Stimulated activated CD8-positive, alpha-beta memory T cell treated with anti-CD3 and anti-CD28 coated beads, Interleukin-15, amount 100 ng/mL, for 1 hour (primary cell): ENCODE data around the gene ZP2.
"Not testable (repeated sequence)": the region's sequence is repeated elsewhere in the genome, so short reads cannot be mapped to it uniquely, and the experiment has no call there.

Experiments used
- DNase-seq: peaks from one replicate; pipeline ENCODE4 v3.0.0-alpha.2; 2020; ENCODE audit warnings: low read depth

The ZP2 gene

GRCh38 chr16:21214086-21214485 lies 2.7 kb upstream of the ZP2 start:
- DNase-seq = no peak

- DNase-seq = no peak
Measured at GRCh38 chr16:21208446-21209230, 2.7 kb downstream of the ZP2 start.

GRCh38 chr16:21206550-21206949 lies 4.8 kb downstream of the ZP2 start:
- no peak for DNase-seq

GRCh38 chr16:21205303-21205702 lies 6.1 kb downstream of the ZP2 start:
- no peak for DNase-seq

GRCh38 chr16:21203155-21203797 lies 8.1 kb downstream of the ZP2 start:
- DNase-seq = no peak

GRCh38 chr16:21199607-21200218 lies 11.7 kb downstream of the ZP2 start:
- DNase-seq = no peak

GRCh38 chr16:21197621-21198020 lies 13.8 kb downstream of the ZP2 start:
- DNase-seq = no peak

- no peak for DNase-seq
Measured at GRCh38 chr16:21197112-21197511, 14.3 kb downstream of the ZP2 start.

GRCh38 chr16:21195330-21195729 lies 16.0 kb downstream of the ZP2 start:
- DNase-seq = not testable (repeated sequence)

GRCh38 chr16:21194771-21195301 lies 16.5 kb downstream of the ZP2 start:
- no peak for DNase-seq

- no peak for DNase-seq
Measured at GRCh38 chr16:21192991-21193390, 18.4 kb downstream of the ZP2 start.

GRCh38 chr16:21190599-21190998 lies 20.8 kb downstream of the ZP2 start:
- no peak for DNase-seq

GRCh38 chr16:21190013-21190412 lies 21.4 kb downstream of the ZP2 start:
- no peak for DNase-seq

- DNase-seq = no peak
Measured at GRCh38 chr16:21189311-21189710, 22.1 kb downstream of the ZP2 start.

GRCh38 chr16:21186326-21186691 lies 25.1 kb downstream of the ZP2 start:
- no peak for DNase-seq

GRCh38 chr16:21185659-21186325 lies 25.6 kb downstream of the ZP2 start:
- no peak for DNase-seq

- DNase-seq = no peak
Measured at GRCh38 chr16:21184834-21185233, 26.5 kb downstream of the ZP2 start.

GRCh38 chr16:21183995-21184394 lies 27.4 kb downstream of the ZP2 start:
- DNase-seq = no peak

GRCh38 chr16:21179983-21180365 lies 31.4 kb downstream of the ZP2 start:
- no peak for DNase-seq

GRCh38 chr16:21179126-21179982 lies 32.0 kb downstream of the ZP2 start:
- DNase-seq = no peak

GRCh38 chr16:21175397-21175796 lies 36.0 kb downstream of the ZP2 start:
- no peak for DNase-seq

GRCh38 chr16:21172650-21173049 lies 38.7 kb downstream of the ZP2 start:
- DNase-seq = no peak
